Fibroblast of lung (primary cell): ENCODE measurements around the gene DAGLA. TPM values are rescaled to one million over a fixed set of nuclear protein-coding genes. Genes with fewer than 3 reads are reported as not detected.

Experiments used
- DNase-seq, 2 donors: peaks; one replicate each; pipeline versions ENCODE4 v3.0.0 to v3.0.0-alpha.2; 2010; ENCODE audit warnings: low read depth in 2 of 2
- H2AFZ ChIP-seq: 2 replicates; pipeline ENCODE4 v1.5.1; 2012; ENCODE audit warnings: low read length, control low read depth, inconsistent platforms
- H3K27ac ChIP-seq: 2 replicates; pipeline ENCODE4 v1.5.1; 2011; ENCODE audit warnings: low read length, control low read depth; ENCODE audit not compliant: insufficient read depth
- H3K27me3 ChIP-seq: 2 replicates; pipeline ENCODE4 v1.5.1; 2011; ENCODE audit warnings: mild to moderate bottlenecking, low read length; ENCODE audit not compliant: control insufficient read depth, insufficient read depth
- H3K36me3 ChIP-seq: 2 replicates; pipeline ENCODE4 v1.5.1; 2011; ENCODE audit warnings: low read length; ENCODE audit not compliant: control insufficient read depth, insufficient read depth
- H3K4me1 ChIP-seq: 2 replicates; pipeline ENCODE4 v1.5.1; 2011; ENCODE audit warnings: low read length; ENCODE audit not compliant: control insufficient read depth, insufficient read depth; ENCODE audit errors: extremely low read depth
- H3K4me2 ChIP-seq: 2 replicates; pipeline ENCODE4 v1.5.1; 2011; ENCODE audit warnings: low read length, control low read depth; ENCODE audit not compliant: insufficient read depth; ENCODE audit errors: extremely low read depth
- H3K4me3 ChIP-seq, 4 experiments: fragments of 200-600 bp in 1 of 4; sonication (generic) in 1 of 4; replicated peaks in 1 of 4; 2 replicates each; pipeline ENCODE4 v1.5.1; 2011 to 2016; ENCODE audit warnings: low read length in 4 of 4, low read depth in 3 of 4, mild to moderate bottlenecking in 3 of 4, control low read depth in 2 of 4, inconsistent platforms in 1 of 4, mixed read lengths in 1 of 4; ENCODE audit not compliant: insufficient read depth in 1 of 4; ENCODE audit errors: control extremely low read depth in 1 of 4
- H3K79me2 ChIP-seq: 2 replicates; pipeline ENCODE4 v1.5.1; 2012; ENCODE audit warnings: mild to moderate bottlenecking, low read length, inconsistent platforms; ENCODE audit not compliant: control insufficient read depth, insufficient read depth
- H3K9ac ChIP-seq: 2 replicates; pipeline ENCODE4 v1.5.1; 2011; ENCODE audit warnings: mild to moderate bottlenecking, low read length, control low read depth; ENCODE audit not compliant: insufficient read depth
- H3K9me3 ChIP-seq: 2 replicates; pipeline ENCODE4 v1.5.1; 2012; ENCODE audit warnings: low read depth, low read length; ENCODE audit not compliant: control insufficient read depth, insufficient read depth
- H4K20me1 ChIP-seq: 2 replicates; pipeline ENCODE4 v1.5.1; 2011; ENCODE audit warnings: low read length; ENCODE audit not compliant: control insufficient read depth, insufficient read depth; ENCODE audit errors: extremely low read depth
- CTCF ChIP-seq, 2 donors: IDR thresholded peaks in 1 of 2; conservative IDR thresholded peaks in 1 of 2; 1 replicate in 1 of 2; 2 replicates in 1 of 2; pipeline ENCODE4 v1.5.1; 2011 to 2012; ENCODE audit warnings: low read length in 2 of 2, control low read depth in 1 of 2, inconsistent platforms in 1 of 2, low read depth in 1 of 2, mild to moderate bottlenecking in 1 of 2
- EZH2 ChIP-seq: IDR thresholded peaks from 2 replicates; pipeline ENCODE4 v1.5.1; 2012; ENCODE audit warnings: low read length, control low read depth, mild to moderate bottlenecking; ENCODE audit errors: missing control alignments
- polyA plus RNA-seq, 2 donors: library from polyadenylated mRNA; depleted of rRNA in 1 of 2; stranded (reverse) in 1 of 2; unstranded in 1 of 2; fragments of >200 nt; gene quantifications; 2 replicates each; pipeline ENCODE4 v1.2.1, GENCODE V29; 2011 to 2012; ENCODE audit warnings: missing spikeins in 1 of 2
- total RNA-seq: library from RNA; depleted of rRNA; stranded (reverse); fragments of >200 nt; gene quantifications from 2 replicates; pipeline ENCODE4 v1.2.1, GENCODE V29; 2014

Gene DAGLA
- total and polyA plus RNA-seq, 2 donors (not counting 1 experiment from before 2014, with no cell fraction given), result 1.00 to 2.0 TPM

- no peak for DNase-seq
- H3K9me3 ChIP-seq, result no peaks in the 10 kb centered on the region
- H2AFZ ChIP-seq, result no peak overlapping the region
These were observed 37.9 kb downstream of the DAGLA start for GRCh38 chr11:61718046-61718531.

GRCh38 chr11:61718621-61719302 is 38.6 kb downstream of the DAGLA start:
- H3K9ac ChIP-seq, result peak overlapping the region; percentile 48
- peak; percentile 63 to 80 for DNase-seq
- peak overlapping the region; percentile 37 to 60 (median 49) for H3K4me3 ChIP-seq
- H3K9me3 ChIP-seq, result no peaks in the 10 kb centered on the region
- H3K79me2 ChIP-seq, result no peaks in the 10 kb centered on the region
- H2AFZ ChIP-seq, result peak overlapping the region; percentile 46
- H4K20me1 ChIP-seq, result no peaks in the 10 kb centered on the region
- peak overlapping the region; percentile 75 for H3K4me2 ChIP-seq
- no peaks in the 10 kb centered on the region for H3K36me3 ChIP-seq
- H3K4me1 ChIP-seq, result peaks cover 6% of the 10 kb centered on the region
- TF ChIP-seq EZH2 (no peak), CTCF (conservative IDR thresholded peaks at IDR 0.05 in 1 of 2, IDR thresholded peaks at IDR 0.05 in 1 of 2; ENCODE audit: low read depth in 1 of 2, low read length in 2 of 2) (no peak)
- H3K27me3 ChIP-seq, result peaks cover 6% of the 10 kb centered on the region
- H3K27ac ChIP-seq, result peak overlapping the region; percentile 11

More at GRCh38 chr11:61718046-61718531, 37.9 kb downstream of the DAGLA start:
- no peaks in the 10 kb centered on the region for H3K79me2 ChIP-seq
- peak overlapping the region; percentile 75 for H3K4me2 ChIP-seq
- peak overlapping the region; percentile 44 for H3K9ac ChIP-seq
- TF ChIP-seq CTCF (conservative IDR thresholded peaks at IDR 0.05 in 1 of 2, IDR thresholded peaks at IDR 0.05 in 1 of 2; ENCODE audit: low read depth in 1 of 2, low read length in 2 of 2), result no peak
- TF ChIP-seq EZH2, result no peak
- peak overlapping the region; percentile 53 for H3K27ac ChIP-seq
- peak overlapping the region; percentile 5 to 60 (median 33) for H3K4me3 ChIP-seq
- H4K20me1 ChIP-seq, result no peaks in the 10 kb centered on the region
- H3K27me3 ChIP-seq, result peaks cover 6% of the 10 kb centered on the region
- peaks cover 6% of the 10 kb centered on the region for H3K4me1 ChIP-seq
- no peaks in the 10 kb centered on the region for H3K36me3 ChIP-seq

GRCh38 chr11:61719978-61720377 is 39.8 kb downstream of the DAGLA start:
- Histone ChIP-seq H4K20me1 (no peaks in the 10 kb centered on the region), H3K79me2 (no peaks in the 10 kb centered on the region), H3K4me1 (peaks cover 6% of the 10 kb centered on the region), H3K4me2 (no peak overlapping the region), H2AFZ (no peak overlapping the region), H3K4me3 (no peak overlapping the region), H3K27me3 (peaks cover 2% of the 10 kb centered on the region), H3K9me3 (no peaks in the 10 kb centered on the region), H3K36me3 (no peaks in the 10 kb centered on the region), H3K9ac (no peak overlapping the region), H3K27ac (no peak overlapping the region)
- no peak for DNase-seq
- TF ChIP-seq CTCF (conservative IDR thresholded peaks at IDR 0.05 in 1 of 2, IDR thresholded peaks at IDR 0.05 in 1 of 2; ENCODE audit: low read depth in 1 of 2, low read length in 2 of 2) (no peak), EZH2 (no peak)
